Measurements from ENCODE around the gene HHATL. TPM values are rescaled to one million over a fixed set of nuclear protein-coding genes. Genes with fewer than 3 reads are reported as not detected.

Gene HHATL
- total RNA-seq, 1 donor from 2014 or later: not detected

DNA sequence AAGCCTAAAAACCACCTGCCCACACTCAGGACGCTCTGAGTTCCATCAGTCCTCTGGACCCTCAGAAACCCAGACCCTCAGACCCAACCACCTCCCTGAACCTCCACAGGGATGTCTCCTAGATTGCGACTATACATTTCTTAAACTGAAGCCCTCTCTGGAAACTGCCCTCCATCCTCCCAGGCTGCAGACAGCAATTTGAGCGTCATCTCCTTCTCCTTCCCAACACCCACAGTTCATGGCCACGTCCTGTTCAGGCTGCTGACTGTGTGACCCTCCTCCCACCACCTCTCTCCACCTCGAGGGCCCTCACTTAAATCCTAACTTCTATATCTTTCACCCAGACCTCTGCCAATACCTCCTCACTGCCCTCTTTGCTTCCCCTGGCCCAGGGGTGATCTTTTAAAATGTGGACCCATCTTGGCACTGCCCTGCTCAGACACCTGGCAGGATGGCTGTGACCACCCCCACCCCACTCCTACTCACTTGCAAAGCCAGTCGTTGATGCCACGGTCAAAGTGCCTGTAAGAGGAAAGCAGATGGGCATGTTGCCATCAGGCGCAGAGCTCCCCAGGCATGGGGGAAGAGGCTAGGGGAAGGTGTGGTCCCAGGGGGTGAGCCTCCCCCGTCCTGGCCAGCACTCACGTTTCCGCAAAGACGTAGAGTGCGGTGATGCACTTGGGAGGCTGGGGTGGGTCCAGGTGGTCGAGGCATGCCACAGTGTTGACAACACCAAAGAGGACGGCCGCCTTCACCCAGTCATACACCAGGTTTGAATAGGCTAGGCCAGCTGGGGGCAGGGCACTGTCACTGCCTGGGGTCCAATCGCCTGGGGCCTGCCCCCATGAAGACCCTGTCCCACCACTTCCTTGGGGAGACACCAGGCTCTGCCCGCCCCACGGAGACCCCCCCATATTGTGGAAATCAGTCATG is 6.0 kb downstream of the HHATL start:
- H3K27ac Mint-ChIP-seq: no peak overlapping the region
- no peak for DNase-seq (ENCODE audit: low spot score)
- H3K4me1 Mint-ChIP-seq (ENCODE audit: low read depth): peaks cover 3% of the 10 kb centered on the region
- no peaks in the 10 kb centered on the region for H3K9me3 Mint-ChIP-seq
- no peak overlapping the region for H3K4me3 Mint-ChIP-seq (ENCODE audit: low read depth)
- H3K27me3 Mint-ChIP-seq (ENCODE audit: low read depth): no peaks in the 10 kb centered on the region
- intact Hi-C loops (cut with micrococcal nuclease): no loop called here
- H3K36me3 Mint-ChIP-seq (ENCODE audit: low read depth): no peaks in the 10 kb centered on the region

DNA sequence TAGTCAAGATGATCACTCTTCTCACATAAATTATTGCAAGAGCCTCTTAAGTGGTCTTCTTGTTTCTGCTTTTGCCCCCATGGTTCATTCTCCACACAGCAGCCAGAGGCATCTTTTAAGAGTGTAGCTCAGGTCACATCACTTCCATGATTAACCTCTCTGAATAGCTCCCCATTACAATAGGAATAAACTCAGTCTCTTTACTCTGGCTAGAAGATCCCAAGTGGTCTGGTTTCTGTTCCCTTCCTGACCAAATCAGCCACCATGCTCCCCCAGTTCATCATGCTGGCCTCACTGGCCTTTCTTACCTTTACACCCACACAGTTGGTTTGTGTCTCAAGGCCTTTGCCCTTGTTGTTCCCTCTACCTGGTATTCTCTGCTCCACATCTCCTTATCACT is 8.2 kb downstream of the HHATL start:
- Mint-ChIP-seq H3K27ac (no peak overlapping the region), H3K36me3 (ENCODE audit: low read depth) (no peaks in the 10 kb centered on the region), H3K4me1 (ENCODE audit: low read depth) (no peaks in the 10 kb centered on the region), H3K27me3 (ENCODE audit: low read depth) (peaks cover 3% of the 10 kb centered on the region), H3K4me3 (ENCODE audit: low read depth) (no peak overlapping the region), H3K9me3 (no peaks in the 10 kb centered on the region)
- intact Hi-C loops (cut with micrococcal nuclease): no loop called here
- no peak for DNase-seq (ENCODE audit: low spot score)

DNA sequence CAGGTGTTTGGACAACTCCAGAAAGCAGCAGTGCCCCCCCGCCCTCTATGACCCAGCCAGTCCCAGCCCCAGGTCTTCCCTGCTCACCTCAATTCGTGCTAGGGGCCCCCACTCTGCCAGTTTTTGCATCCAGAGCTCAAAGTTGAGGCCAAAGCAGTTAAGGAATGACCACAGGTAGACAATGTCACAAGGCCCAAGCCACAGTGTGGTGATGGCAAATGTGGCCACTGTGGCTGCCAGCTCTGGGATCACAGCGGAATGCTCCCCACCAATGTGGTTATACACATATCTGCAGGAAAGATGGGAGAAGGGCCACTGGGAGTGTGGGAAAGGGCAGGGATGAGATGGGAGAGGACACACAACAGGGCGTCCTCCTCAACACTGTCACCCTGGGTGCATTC is 9.1 kb downstream of the HHATL start:
- Mint-ChIP-seq H3K4me1 (ENCODE audit: low read depth) (no peaks in the 10 kb centered on the region), H3K27ac (no peak overlapping the region)
- intact Hi-C loops (cut with micrococcal nuclease): no loop called here

GRCh38 chr3:42692667-42693529 is 9.7 kb downstream of the HHATL start:
- Mint-ChIP-seq H3K9me3 (no peaks in the 10 kb centered on the region), H3K4me3 (ENCODE audit: low read depth) (no peak overlapping the region), H3K4me1 (ENCODE audit: low read depth) (no peaks in the 10 kb centered on the region), H3K27me3 (ENCODE audit: low read depth) (peaks cover 3% of the 10 kb centered on the region), H3K36me3 (ENCODE audit: low read depth) (no peaks in the 10 kb centered on the region), H3K27ac (no peak overlapping the region)
- DNase-seq (ENCODE audit: low spot score): no peak
- intact Hi-C loops (cut with micrococcal nuclease): no loop called here

More for the DNA sequence above, 9.1 kb downstream of the HHATL start:
- H3K36me3 Mint-ChIP-seq (ENCODE audit: low read depth): no peaks in the 10 kb centered on the region
- H3K9me3 Mint-ChIP-seq: no peaks in the 10 kb centered on the region
- H3K27me3 Mint-ChIP-seq (ENCODE audit: low read depth): peaks cover 3% of the 10 kb centered on the region
- H3K4me3 Mint-ChIP-seq (ENCODE audit: low read depth): no peak overlapping the region
- no peak for DNase-seq (ENCODE audit: low spot score)

DNA sequence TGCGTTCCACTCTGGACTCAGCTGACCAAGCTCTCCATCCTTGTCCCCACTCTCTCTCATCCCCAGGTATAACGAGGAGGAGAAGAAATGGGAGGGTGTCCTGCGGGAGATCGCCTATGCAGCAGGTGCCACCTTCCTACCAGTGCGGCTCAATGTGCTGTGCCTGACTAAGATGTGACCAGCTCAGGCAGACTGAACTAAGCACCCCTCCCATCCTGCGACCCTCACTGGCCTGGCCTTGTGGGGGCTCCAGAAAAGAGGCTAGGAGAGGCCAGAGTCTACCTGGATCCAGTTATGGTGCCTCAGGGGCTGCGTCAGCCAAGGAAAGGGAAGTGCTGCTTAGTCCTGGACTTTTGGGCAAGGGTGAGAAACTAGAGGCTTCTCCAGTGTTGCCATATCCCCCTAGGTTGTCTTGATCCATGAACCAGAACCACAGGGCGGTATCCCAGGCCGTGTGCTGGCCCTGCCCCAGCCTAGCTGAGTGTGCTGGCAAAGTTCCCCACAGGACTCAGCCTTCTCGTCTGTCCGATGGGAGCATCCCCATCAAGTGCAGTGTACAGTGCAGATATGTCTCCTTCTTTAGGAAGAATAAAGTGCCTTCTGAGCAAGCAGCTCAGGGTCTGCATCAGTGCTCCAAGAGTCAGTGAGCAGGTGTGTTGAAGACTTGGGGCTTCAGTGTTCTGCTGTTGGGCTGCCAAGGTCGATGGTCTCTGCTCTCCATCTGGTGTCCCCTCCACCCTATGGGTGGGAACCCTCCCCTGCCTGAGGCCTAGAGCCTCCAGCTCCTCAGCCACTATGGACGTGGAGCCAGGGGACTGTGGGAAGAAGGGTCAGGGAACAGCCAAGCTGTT is 10.6 kb downstream of the HHATL start:
- H3K9me3 Mint-ChIP-seq: no peaks in the 10 kb centered on the region
- H3K27ac Mint-ChIP-seq: no peak overlapping the region
- no peak for DNase-seq (ENCODE audit: low spot score)
- H3K4me3 Mint-ChIP-seq (ENCODE audit: low read depth): no peak overlapping the region
- no peaks in the 10 kb centered on the region for H3K36me3 Mint-ChIP-seq (ENCODE audit: low read depth)
- H3K4me1 Mint-ChIP-seq (ENCODE audit: low read depth): no peaks in the 10 kb centered on the region
- peaks cover 5% of the 10 kb centered on the region for H3K27me3 Mint-ChIP-seq (ENCODE audit: low read depth)
- intact Hi-C loops (cut with micrococcal nuclease): no loop called here

- H3K4me1 Mint-ChIP-seq (ENCODE audit: low read depth): no peaks in the 10 kb centered on the region
Measured at GRCh38 chr3:42690766-42691680, 11.6 kb downstream of the HHATL start.

GRCh38 chr3:42690191-42690590 is 12.4 kb downstream of the HHATL start:
- Mint-ChIP-seq H3K27me3 (ENCODE audit: low read depth) (peaks cover 15% of the 10 kb centered on the region), H3K27ac (no peak overlapping the region), H3K4me1 (ENCODE audit: low read depth) (no peaks in the 10 kb centered on the region), H3K4me3 (ENCODE audit: low read depth) (no peak overlapping the region), H3K36me3 (ENCODE audit: low read depth) (no peaks in the 10 kb centered on the region), H3K9me3 (no peaks in the 10 kb centered on the region)
- no peak for DNase-seq (ENCODE audit: low spot score)
- intact Hi-C loops (cut with micrococcal nuclease): no loop called here

More at GRCh38 chr3:42690766-42691680, 11.6 kb downstream of the HHATL start:
- Mint-ChIP-seq H3K9me3 (no peaks in the 10 kb centered on the region), H3K36me3 (ENCODE audit: low read depth) (no peaks in the 10 kb centered on the region), H3K4me3 (ENCODE audit: low read depth) (no peak overlapping the region), H3K27ac (no peak overlapping the region), H3K27me3 (ENCODE audit: low read depth) (peaks cover 13% of the 10 kb centered on the region)
- DNase-seq (ENCODE audit: low spot score): no peak
- intact Hi-C loops (cut with micrococcal nuclease): no loop called here

- Mint-ChIP-seq H3K4me1 (ENCODE audit: low read depth) (no peaks in the 10 kb centered on the region), H3K27me3 (ENCODE audit: low read depth) (peaks cover 15% of the 10 kb centered on the region), H3K27ac (no peak overlapping the region), H3K4me3 (ENCODE audit: low read depth) (no peak overlapping the region), H3K9me3 (no peaks in the 10 kb centered on the region), H3K36me3 (ENCODE audit: low read depth) (no peaks in the 10 kb centered on the region)
- intact Hi-C loops (cut with micrococcal nuclease): no loop called here
- no peak for DNase-seq (ENCODE audit: low spot score)
Measured at GRCh38 chr3:42689421-42690014, 13.1 kb downstream of the HHATL start.

GRCh38 chr3:42688487-42689420 is 13.8 kb downstream of the HHATL start:
- intact Hi-C loops (cut with micrococcal nuclease): no loop called here
- no peak overlapping the region for H3K27ac Mint-ChIP-seq
- no peak overlapping the region for H3K4me3 Mint-ChIP-seq (ENCODE audit: low read depth)
- no peaks in the 10 kb centered on the region for H3K36me3 Mint-ChIP-seq (ENCODE audit: low read depth)
- DNase-seq (ENCODE audit: low spot score): no peak
- peaks cover 15% of the 10 kb centered on the region for H3K27me3 Mint-ChIP-seq (ENCODE audit: low read depth)
- no peaks in the 10 kb centered on the region for H3K9me3 Mint-ChIP-seq
- no peaks in the 10 kb centered on the region for H3K4me1 Mint-ChIP-seq (ENCODE audit: low read depth)

DNA sequence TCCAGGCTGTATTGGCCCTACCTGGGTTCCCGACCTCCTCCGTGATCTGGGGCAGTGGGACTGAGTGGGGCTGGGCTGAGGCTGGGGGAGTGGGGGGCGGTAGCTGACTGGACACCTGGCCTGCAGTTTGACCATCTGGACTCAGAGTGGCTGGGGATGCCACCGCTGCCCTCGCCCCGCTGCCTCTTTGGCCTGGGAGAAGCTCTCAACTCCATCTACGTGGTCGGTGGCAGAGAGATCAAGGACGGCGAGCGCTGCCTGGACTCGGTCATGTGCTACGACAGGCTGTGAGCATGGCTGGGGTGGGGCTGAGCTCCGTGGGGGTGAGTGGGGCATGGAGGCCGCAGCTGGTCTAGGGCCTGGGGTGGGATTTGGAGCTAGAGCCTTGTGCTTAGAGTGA is 14.6 kb downstream of the HHATL start:
- no peak overlapping the region for H3K27ac Mint-ChIP-seq
- H3K4me1 Mint-ChIP-seq (ENCODE audit: low read depth): peaks cover 2% of the 10 kb centered on the region
- no peaks in the 10 kb centered on the region for H3K9me3 Mint-ChIP-seq
- intact Hi-C loops (cut with micrococcal nuclease): no loop called here
- no peak for DNase-seq (ENCODE audit: low spot score)
- no peaks in the 10 kb centered on the region for H3K36me3 Mint-ChIP-seq (ENCODE audit: low read depth)
- H3K27me3 Mint-ChIP-seq (ENCODE audit: low read depth): peaks cover 15% of the 10 kb centered on the region
- H3K4me3 Mint-ChIP-seq (ENCODE audit: low read depth): no peak overlapping the region
